Hepatocyte (in vitro differentiated cells): ENCODE data around the gene CLEC2B.

Experiments
- CTCF ChIP-seq: fragments of 200-600 bp; sonication (generic); IDR thresholded peaks from 2 replicates; pipeline ENCODE4 v1.5.1; 2016; ENCODE audit warnings: antibody characterized with exemption, mild to moderate bottlenecking; ENCODE audit not compliant: poor library complexity
- EZH2 ChIP-seq: fragments of 200-600 bp; sonication (generic); IDR thresholded peaks from 2 replicates; pipeline ENCODE4 v1.6.1; 2016; ENCODE audit warnings: antibody characterized with exemption, mild to moderate bottlenecking, borderline replicate concordance

DNA sequence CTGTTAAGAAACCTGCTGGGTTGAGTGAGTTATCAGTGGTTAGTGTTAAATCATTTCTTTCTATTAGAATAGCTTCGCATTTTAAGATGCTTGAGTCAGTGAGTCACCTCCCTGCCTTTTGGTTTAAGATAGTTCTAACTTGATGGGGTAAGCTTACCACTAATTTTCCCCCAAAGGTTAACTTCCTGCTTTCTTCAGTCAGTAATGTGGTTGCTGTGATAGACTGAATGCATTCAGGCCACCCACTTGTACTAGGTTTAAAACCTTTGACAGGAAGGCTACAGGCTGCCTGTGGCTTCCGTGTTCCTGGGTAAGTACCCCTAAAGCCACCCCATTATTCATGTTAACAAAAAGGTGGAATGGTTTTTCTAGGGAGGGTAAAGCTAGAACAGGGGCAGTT lies 37.7 kb upstream of the CLEC2B start:
- TF ChIP-seq CTCF, result no peak
- TF ChIP-seq EZH2, result no peak
